Stimulated activated naive CD8-positive, alpha-beta T cell treated with anti-CD3 and anti-CD28 coated beads, Interleukin-15, amount 100 ng/mL, for 72 hours (primary cell): Measurements from ENCODE around the gene SLC9A2.
A peak's percentile ranks its signal among the peaks of the same experiment; 100 is the strongest.

Source experiments
- ATAC-seq: fragments of 150-1000 bp; cut with Tn5 transposase; 2 replicates; pipeline ENCODE4 v1.10.0; 2021; ENCODE audit warnings: mild to moderate bottlenecking, moderate library complexity
- DNase-seq, 2 donors: peaks; one replicate each; pipeline ENCODE4 v3.0.0; 2021 to 2022
- H3K27ac Mint-ChIP-seq, 2 donors: one replicate each; pipeline ENCODE4 v1.8.0; 2022; ENCODE audit warnings: mild to moderate bottlenecking in 2 of 2, mixed read lengths in 2 of 2, moderate library complexity in 2 of 2
- H3K27me3 Mint-ChIP-seq: one replicate; pipeline ENCODE4 v1.8.0; 2022; ENCODE audit warnings: mixed read lengths
- H3K4me1 Mint-ChIP-seq: one replicate; pipeline ENCODE4 v1.8.0; 2022; ENCODE audit warnings: mild to moderate bottlenecking, mixed read lengths
- H3K4me3 Mint-ChIP-seq, 2 donors: one replicate each; pipeline ENCODE4 v1.8.0; 2022; ENCODE audit warnings: mild to moderate bottlenecking in 2 of 2, mixed read lengths in 2 of 2, moderate library complexity in 1 of 2
- H3K9me3 Mint-ChIP-seq, 2 donors: one replicate each; pipeline ENCODE4 v1.8.0; 2022; ENCODE audit warnings: mixed read lengths in 2 of 2

The SLC9A2 gene

DNA sequence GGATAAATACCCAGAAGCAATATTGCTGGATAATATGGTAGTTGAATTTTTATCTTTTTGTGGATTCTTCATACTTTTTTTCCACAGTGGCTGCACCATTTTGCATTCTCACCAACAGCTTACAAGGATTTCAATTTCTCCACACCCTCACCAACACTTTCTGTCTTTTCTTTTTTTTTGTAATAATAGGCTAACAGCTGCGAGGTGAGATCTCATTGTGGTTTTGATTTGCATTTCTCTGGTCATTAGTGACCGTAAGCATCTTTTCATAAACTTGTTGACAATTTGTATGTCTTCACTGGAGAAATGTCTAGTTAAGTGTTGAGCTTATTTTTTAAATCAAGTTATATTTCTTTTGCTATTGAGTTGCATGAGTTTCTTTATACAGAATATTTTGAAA lies 17.6 kb upstream of the SLC9A2 start:
- H3K9me3 Mint-ChIP-seq, result no peaks in the 10 kb centered on the region
- no peak overlapping the region for H3K27ac Mint-ChIP-seq
- peaks cover 27% of the 10 kb centered on the region for H3K27me3 Mint-ChIP-seq
- no peaks in the 10 kb centered on the region for H3K4me1 Mint-ChIP-seq
- ATAC-seq (no peak), DNase-seq (no peak)
- H3K4me3 Mint-ChIP-seq, result no peak overlapping the region

GRCh38 chr2:102603904-102604303 lies 15.4 kb upstream of the SLC9A2 start:
- DNase-seq (no peak), ATAC-seq (no peak)
- Mint-ChIP-seq H3K4me3 (no peak overlapping the region), H3K9me3 (no peaks in the 10 kb centered on the region), H3K27me3 (peaks cover 27% of the 10 kb centered on the region), H3K4me1 (no peaks in the 10 kb centered on the region), H3K27ac (no peak overlapping the region)

DNA sequence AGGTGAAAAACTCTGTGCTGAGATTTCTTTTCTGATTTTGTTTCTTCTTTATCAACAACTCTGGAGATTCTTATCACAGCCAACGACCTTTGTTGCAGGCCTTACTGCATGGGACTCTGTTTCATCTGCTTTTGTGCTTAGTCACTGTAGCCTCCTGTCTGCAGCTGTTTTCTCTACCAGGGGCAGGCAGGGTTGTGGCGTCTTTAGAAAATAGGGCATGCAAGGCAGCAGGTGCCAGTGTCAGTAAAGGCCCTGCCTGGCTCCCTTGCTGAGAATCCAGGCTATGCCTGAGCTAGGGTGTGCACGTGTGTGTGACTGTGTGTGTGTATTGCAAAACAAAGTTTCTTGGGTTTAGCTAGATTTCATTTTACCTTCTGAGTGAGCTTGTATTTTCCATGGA lies 14.6 kb upstream of the SLC9A2 start:
- H3K9me3 Mint-ChIP-seq, result no peaks in the 10 kb centered on the region
- H3K4me3 Mint-ChIP-seq, result no peak overlapping the region
- H3K27ac Mint-ChIP-seq, result no peak overlapping the region
- no peak for ATAC-seq
- DNase-seq, result no peak
- no peaks in the 10 kb centered on the region for H3K4me1 Mint-ChIP-seq
- peaks cover 27% of the 10 kb centered on the region for H3K27me3 Mint-ChIP-seq

- no peak for DNase-seq
- no peaks in the 10 kb centered on the region for H3K9me3 Mint-ChIP-seq
These were observed 13.0 kb upstream of the SLC9A2 start for GRCh38 chr2:102606353-102606752.

DNA sequence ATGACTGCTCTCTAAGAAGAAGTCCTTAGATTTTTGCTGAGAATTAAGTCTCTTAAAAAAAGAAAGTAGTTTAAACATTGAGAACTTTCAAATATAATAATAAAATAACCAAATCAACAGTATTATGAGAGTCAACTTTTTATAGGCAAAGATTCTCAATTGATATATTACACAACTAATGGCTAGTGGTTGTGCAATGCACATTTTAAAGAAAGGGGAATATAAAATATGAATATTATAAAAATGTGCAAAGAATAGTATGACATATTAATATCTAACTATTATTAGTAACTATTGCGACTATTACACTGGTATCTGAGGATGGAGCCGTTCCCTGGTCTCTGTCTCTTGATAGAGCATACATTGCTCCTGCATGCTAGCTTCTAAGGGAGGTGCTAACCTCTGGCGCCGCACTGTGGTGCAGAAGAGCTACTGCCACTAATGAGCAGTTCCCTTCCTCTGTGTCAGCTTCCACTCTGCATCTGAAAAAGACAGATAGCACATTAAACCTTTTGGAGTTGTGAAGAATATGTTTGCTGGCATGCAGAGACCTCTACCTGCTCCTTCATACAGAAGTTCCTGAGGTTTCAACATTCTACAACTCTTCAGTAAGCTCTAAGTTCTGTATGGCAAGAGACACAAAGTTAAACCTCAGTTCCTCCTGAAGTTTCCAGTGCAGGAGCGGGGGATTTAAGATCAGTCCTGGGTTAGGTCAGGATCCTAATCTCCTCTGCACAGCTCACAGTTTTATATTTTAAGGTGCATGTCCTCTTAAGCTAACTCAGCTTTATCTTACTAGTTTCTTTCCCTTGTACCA lies 3.5 kb upstream of the SLC9A2 start:
- Mint-ChIP-seq H3K4me3 (no peak overlapping the region), H3K4me1 (peaks cover 21% of the 10 kb centered on the region), H3K27me3 (peaks cover 70% of the 10 kb centered on the region), H3K9me3 (no peaks in the 10 kb centered on the region), H3K27ac (no peak overlapping the region)
- ATAC-seq (peak; percentile 83), DNase-seq (peak; percentile 28 to 61)

More at GRCh38 chr2:102606353-102606752, 13.0 kb upstream of the SLC9A2 start:
- ATAC-seq, result no peak
- no peaks in the 10 kb centered on the region for H3K4me1 Mint-ChIP-seq
- no peak overlapping the region for H3K4me3 Mint-ChIP-seq
- peaks cover 13% of the 10 kb centered on the region for H3K27me3 Mint-ChIP-seq
- no peak overlapping the region for H3K27ac Mint-ChIP-seq

DNA sequence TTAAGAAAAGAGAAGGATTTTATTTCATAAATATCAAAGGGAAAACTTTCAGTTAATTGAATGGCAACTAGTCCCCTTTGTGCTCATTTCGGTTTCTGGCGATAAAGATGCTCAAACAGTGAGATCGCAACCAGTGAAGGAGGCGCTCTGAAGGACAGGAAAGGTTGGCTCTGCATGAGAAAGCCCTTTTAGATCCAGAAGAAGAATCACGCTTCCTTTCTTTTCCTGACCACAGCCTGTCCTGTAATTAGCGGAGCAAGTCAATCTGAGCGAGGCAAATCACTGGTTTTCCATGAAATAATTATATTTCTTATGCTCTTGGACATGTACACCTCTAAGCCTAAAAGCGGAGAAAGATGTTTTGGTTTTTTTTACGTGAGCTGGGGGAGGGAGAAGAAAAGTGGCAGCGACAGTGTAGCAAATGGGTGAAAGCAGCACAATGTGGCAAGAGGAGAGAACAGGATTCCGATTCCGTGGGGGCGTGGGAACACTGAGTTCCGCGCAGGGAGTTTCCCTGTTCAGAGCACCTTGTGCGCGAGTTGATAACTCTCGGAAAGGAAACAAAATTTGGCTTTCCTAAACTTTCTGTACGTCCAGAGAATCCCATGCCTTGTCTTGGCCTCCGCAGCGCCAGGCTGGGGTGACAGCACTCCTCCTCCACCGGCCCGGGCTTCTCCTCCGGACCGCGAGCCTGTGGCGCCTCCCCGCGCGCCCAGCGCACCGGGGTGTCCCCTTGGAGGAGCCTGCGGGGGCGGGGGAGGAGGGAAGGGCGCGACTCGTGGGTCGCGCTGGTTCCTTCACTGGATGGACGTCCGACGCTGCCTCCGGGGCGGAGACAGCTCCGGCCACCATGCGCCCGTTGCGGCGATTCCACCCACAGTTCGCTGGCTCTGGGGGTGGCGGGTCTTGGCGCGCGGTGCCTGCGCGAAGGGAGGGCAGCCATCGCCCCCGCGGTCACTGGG lies 620 bp upstream of the SLC9A2 start:
- ATAC-seq, result peak; percentile 48
- no peaks in the 10 kb centered on the region for H3K9me3 Mint-ChIP-seq
- peak overlapping the region; percentile 63 to 79 for H3K4me3 Mint-ChIP-seq
- peak; percentile 15 to 21 for DNase-seq
- H3K4me1 Mint-ChIP-seq, result peaks cover 21% of the 10 kb centered on the region
- no peak overlapping the region for H3K27ac Mint-ChIP-seq
- H3K27me3 Mint-ChIP-seq, result peaks cover 90% of the 10 kb centered on the region

- H3K9me3 Mint-ChIP-seq, result no peaks in the 10 kb centered on the region
- peak overlapping the region; percentile 70 to 76 for H3K4me3 Mint-ChIP-seq
- peaks cover 21% of the 10 kb centered on the region for H3K4me1 Mint-ChIP-seq
- peaks cover 74% of the 10 kb centered on the region for H3K27me3 Mint-ChIP-seq
- H3K27ac Mint-ChIP-seq, result no peak overlapping the region
- ATAC-seq, result no peak
- DNase-seq, result no peak
These were observed 979 bp downstream of the SLC9A2 start for GRCh38 chr2:102620332-102620731.

- DNase-seq, result no peak
- no peak overlapping the region for H3K27ac Mint-ChIP-seq
- no peak for ATAC-seq
- H3K9me3 Mint-ChIP-seq, result no peaks in the 10 kb centered on the region
- no peak overlapping the region for H3K4me3 Mint-ChIP-seq
- peaks cover 21% of the 10 kb centered on the region for H3K4me1 Mint-ChIP-seq
- peaks cover 63% of the 10 kb centered on the region for H3K27me3 Mint-ChIP-seq
These were observed 2.3 kb downstream of the SLC9A2 start for GRCh38 chr2:102621630-102622029.

DNA sequence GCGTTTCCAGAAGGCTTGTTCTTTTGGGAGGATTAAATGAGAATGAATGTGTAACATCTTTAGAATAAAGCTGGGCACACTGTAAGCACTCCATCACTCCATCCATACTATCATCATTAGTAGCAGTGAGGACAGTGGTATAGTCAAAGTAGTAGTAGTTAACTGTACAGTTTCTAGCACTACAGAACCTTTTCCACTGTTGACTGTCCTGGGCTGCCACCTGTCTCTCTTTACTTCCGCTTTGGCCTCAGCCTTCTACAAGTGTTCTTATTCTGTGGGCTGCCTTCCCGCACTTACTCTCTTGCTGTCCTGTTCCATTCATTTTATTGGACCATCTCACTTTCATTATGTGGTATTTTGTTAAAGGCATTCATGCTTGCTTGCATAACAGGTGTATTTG lies 3.3 kb downstream of the SLC9A2 start:
- no peak for ATAC-seq
- no peaks in the 10 kb centered on the region for H3K9me3 Mint-ChIP-seq
- DNase-seq, result no peak

DNA sequence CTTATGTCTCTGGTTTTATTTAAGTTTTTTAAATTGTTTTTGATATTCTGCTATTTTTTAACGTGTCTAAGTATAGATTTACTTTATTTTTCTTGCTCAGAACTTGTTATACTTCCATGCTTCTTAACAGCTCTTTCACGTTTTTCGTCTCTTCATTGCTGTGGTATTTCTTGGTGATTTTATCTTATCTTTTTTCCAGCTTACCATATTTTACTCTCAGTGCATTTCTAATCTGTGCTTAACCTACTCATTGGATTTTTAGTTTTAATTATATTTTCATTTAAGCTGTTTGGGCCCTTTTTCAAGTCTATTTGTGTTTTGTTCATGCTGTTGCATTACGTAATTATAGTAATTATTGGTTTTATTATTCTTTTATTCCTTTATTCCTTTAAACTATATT lies 11.1 kb downstream of the SLC9A2 start:
- H3K9me3 Mint-ChIP-seq, result no peaks in the 10 kb centered on the region
- no peak overlapping the region for H3K4me3 Mint-ChIP-seq
- no peak overlapping the region for H3K27ac Mint-ChIP-seq
- peaks cover 1% of the 10 kb centered on the region for H3K27me3 Mint-ChIP-seq
- DNase-seq, result no peak
- ATAC-seq, result no peak
- peaks cover 6% of the 10 kb centered on the region for H3K4me1 Mint-ChIP-seq

More for the DNA sequence above, 3.3 kb downstream of the SLC9A2 start:
- Mint-ChIP-seq H3K27ac (no peak overlapping the region), H3K4me3 (no peak overlapping the region), H3K27me3 (peaks cover 53% of the 10 kb centered on the region), H3K4me1 (peaks cover 21% of the 10 kb centered on the region)

- H3K27me3 Mint-ChIP-seq, result peaks cover 9% of the 10 kb centered on the region
- H3K27ac Mint-ChIP-seq, result no peak overlapping the region
- H3K9me3 Mint-ChIP-seq, result no peaks in the 10 kb centered on the region
- H3K4me1 Mint-ChIP-seq, result peaks cover 6% of the 10 kb centered on the region
- no peak overlapping the region for H3K4me3 Mint-ChIP-seq
- DNase-seq (no peak), ATAC-seq (no peak)
These were observed 13.2 kb downstream of the SLC9A2 start for GRCh38 chr2:102632380-102633175.

GRCh38 chr2:102634831-102635241 lies 15.5 kb downstream of the SLC9A2 start:
- ATAC-seq (no peak), DNase-seq (no peak)
- H3K27ac Mint-ChIP-seq, result no peak overlapping the region
- peaks cover 6% of the 10 kb centered on the region for H3K4me1 Mint-ChIP-seq
- no peaks in the 10 kb centered on the region for H3K9me3 Mint-ChIP-seq
- no peak overlapping the region for H3K4me3 Mint-ChIP-seq
- peaks cover 9% of the 10 kb centered on the region for H3K27me3 Mint-ChIP-seq

DNA sequence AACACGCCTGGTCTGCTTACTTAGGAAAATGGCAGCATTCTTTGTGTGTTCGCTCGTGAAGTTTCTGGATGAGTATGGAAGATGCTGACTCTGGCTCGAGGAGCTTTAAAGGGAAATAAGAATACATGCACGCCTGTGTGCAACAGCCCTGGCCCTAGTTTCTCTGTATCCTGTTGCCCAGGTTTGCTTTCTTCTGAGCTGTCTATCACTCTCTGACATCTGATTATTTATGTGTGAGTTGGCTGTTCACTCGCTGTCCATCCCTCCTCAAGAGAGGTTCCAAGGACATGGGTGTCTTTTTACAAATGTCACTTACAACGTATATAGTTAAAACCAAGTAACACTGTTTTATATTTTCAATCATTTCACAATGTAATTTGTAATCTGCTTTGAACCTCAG lies 16.0 kb downstream of the SLC9A2 start:
- DNase-seq, result no peak
- Mint-ChIP-seq H3K27me3 (peaks cover 9% of the 10 kb centered on the region), H3K4me3 (no peak overlapping the region), H3K4me1 (peaks cover 6% of the 10 kb centered on the region), H3K27ac (no peak overlapping the region), H3K9me3 (no peaks in the 10 kb centered on the region)
- ATAC-seq, result no peak

- H3K9me3 Mint-ChIP-seq, result no peaks in the 10 kb centered on the region
- H3K4me3 Mint-ChIP-seq, result no peak overlapping the region
- no peak for DNase-seq
- peak; percentile 62 for ATAC-seq
- peak overlapping the region in 1 of 2 donors; percentile 20 for H3K27ac Mint-ChIP-seq
- peaks cover 9% of the 10 kb centered on the region for H3K27me3 Mint-ChIP-seq
- peaks cover 6% of the 10 kb centered on the region for H3K4me1 Mint-ChIP-seq
These were observed 17.0 kb downstream of the SLC9A2 start for GRCh38 chr2:102636283-102636907.

- peak; percentile 43 for ATAC-seq
- H3K4me1 Mint-ChIP-seq, result peaks cover 4% of the 10 kb centered on the region
- H3K27ac Mint-ChIP-seq, result no peak overlapping the region
- no peak overlapping the region for H3K4me3 Mint-ChIP-seq
- DNase-seq, result no peak
- no peaks in the 10 kb centered on the region for H3K9me3 Mint-ChIP-seq
- H3K27me3 Mint-ChIP-seq, result peaks cover 9% of the 10 kb centered on the region
These were observed 18.0 kb downstream of the SLC9A2 start for GRCh38 chr2:102637358-102637757.
